Fibroblast of villous mesenchyme (primary cell): ENCODE data around the gene TMC8. TPM values are rescaled to one million over a fixed set of nuclear protein-coding genes. Genes with fewer than 3 reads are reported as not detected.

ENCODE experiments used
- DNase-seq: peaks from one replicate; pipeline ENCODE4 v3.0.0-alpha.2; 2010; ENCODE audit warnings: low read depth
- H3K4me3 ChIP-seq: 2 replicates; pipeline ENCODE4 v1.5.1; 2011; ENCODE audit warnings: low read depth, mild to moderate bottlenecking, low read length
- total RNA-seq: library from RNA; depleted of rRNA; stranded (reverse); fragments of >200 nt; gene quantifications from 2 replicates; pipeline ENCODE4 v1.2.3, GENCODE V29; 2012
- TF ChIP-seq, protein P1 (sequence below): IDR thresholded peaks from 2 replicates; pipeline ENCODE4 v1.5.1; 2012; ENCODE audit warnings: low read depth, mild to moderate bottlenecking, low read length; ENCODE audit not compliant: insufficient read depth

TMC8 gene
- total RNA-seq, 1 donor, result not detected

GRCh38 chr17:78105101-78105500 lies 25.5 kb upstream of the TMC8 start:
- DNase-seq, result no peak
- H3K4me3 ChIP-seq, result no peak overlapping the region
- TF ChIP-seq, protein P1, sequence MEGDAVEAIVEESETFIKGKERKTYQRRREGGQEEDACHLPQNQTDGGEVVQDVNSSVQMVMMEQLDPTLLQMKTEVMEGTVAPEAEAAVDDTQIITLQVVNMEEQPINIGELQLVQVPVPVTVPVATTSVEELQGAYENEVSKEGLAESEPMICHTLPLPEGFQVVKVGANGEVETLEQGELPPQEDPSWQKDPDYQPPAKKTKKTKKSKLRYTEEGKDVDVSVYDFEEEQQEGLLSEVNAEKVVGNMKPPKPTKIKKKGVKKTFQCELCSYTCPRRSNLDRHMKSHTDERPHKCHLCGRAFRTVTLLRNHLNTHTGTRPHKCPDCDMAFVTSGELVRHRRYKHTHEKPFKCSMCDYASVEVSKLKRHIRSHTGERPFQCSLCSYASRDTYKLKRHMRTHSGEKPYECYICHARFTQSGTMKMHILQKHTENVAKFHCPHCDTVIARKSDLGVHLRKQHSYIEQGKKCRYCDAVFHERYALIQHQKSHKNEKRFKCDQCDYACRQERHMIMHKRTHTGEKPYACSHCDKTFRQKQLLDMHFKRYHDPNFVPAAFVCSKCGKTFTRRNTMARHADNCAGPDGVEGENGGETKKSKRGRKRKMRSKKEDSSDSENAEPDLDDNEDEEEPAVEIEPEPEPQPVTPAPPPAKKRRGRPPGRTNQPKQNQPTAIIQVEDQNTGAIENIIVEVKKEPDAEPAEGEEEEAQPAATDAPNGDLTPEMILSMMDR, result no peak

DNA sequence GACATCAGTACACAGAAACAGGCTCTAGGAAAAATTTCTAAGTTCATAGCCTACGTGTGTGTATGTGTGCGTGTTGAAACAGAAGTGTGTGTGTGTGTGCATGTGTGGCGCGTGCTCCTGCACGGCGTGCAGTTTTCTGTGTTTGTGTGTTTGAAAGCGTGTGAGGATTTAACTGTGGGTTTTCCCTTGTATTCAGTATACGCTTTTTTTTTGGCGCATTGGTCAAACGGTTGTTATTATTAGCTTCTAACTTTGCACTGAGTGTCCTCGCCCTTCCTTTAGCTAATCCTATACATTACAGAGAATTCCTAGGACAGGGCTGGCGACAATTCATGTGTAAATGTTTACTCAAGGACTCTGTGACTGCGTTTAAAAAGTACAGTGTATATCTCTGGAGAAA lies 25.0 kb upstream of the TMC8 start:
- DNase-seq, result no peak
- TF ChIP-seq, protein P1, result no peak
- no peak overlapping the region for H3K4me3 ChIP-seq

DNA sequence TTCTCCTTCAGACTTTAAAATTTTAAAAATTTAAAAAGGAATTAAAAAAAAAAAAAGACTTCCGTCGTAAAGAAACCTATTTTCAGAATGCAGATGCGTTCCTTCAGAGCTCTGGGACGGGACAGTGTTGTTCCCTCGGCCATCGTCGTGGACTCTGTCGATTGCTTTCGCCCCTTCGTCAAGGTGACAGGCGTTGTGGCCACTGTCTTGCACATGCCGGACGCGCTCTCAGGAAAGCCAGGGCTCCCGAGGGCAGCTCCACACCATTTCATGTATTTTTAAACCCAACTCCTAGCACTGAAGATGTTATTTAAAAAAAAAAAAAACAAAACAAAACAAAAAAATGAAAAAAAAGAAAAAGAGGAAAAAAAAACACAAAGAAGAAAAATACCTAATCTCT lies 24.4 kb upstream of the TMC8 start:
- DNase-seq, result no peak

GRCh38 chr17:78107457-78107856 lies 23.1 kb upstream of the TMC8 start:
- H3K4me3 ChIP-seq, result no peak overlapping the region
- peak; percentile 14 for DNase-seq
- TF ChIP-seq, protein P1, result no peak

More for the DNA sequence above, 24.4 kb upstream of the TMC8 start:
- TF ChIP-seq, protein P1, result no peak
- H3K4me3 ChIP-seq, result no peak overlapping the region

GRCh38 chr17:78107976-78108725 lies 22.4 kb upstream of the TMC8 start:
- H3K4me3 ChIP-seq, result no peak overlapping the region
- DNase-seq, result no peak
- TF ChIP-seq, protein P1, result no peak

DNA sequence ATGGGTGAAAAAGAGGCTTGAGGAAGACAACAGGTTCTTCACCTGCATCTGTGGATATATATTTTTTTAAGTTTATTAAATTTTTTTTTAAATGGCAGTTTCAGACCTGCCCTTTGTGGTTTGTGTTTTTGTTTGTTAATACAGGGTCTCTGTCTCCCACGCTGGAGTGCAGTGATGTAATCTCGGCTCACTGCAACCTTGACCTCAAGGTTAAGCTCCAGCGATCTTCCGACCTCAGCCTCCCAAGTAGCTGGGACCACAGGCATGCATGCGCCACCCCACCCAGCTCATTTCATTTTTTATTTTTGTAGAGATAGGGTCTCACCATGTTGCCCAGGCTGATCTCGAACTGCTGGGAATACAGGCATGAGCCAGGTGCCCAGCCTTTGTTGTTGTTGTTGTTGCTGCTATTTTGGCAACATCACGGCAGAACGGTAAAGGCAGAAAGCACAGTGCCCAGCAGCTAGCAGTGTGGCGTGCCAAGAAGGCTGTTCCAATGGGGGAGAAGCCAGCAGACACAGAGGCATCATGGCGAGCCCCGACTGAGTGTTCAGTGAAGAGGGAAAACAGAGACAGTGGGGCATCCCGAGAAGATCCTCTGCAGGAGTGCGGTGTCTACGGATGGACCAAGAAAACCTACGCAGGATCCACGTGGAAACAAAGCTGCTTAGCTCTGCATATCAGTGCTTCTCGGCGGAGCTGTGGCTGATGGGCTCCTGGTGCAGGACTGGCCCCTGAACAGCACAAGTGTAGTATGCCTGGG lies 21.7 kb upstream of the TMC8 start:
- DNase-seq, result peak; percentile 44
- TF ChIP-seq, protein P1, result no peak

More for the DNA sequence above, 21.7 kb upstream of the TMC8 start:
- H3K4me3 ChIP-seq, result no peak overlapping the region
